ENCODE results near the gene TFCP2. TPM values are rescaled to one million over a fixed set of nuclear protein-coding genes. Genes with fewer than 3 reads are reported as not detected.

The TFCP2 gene
- total RNA-seq, 1 donor from 2014 or later = 20.6 TPM

GRCh38 chr12:51185171-51185717, 12.3 kb upstream of the TFCP2 start:
- Mint-ChIP-seq H3K27ac (ENCODE audit: unreplicated experiment) (no peak overlapping the region), H3K27me3 (ENCODE audit: unreplicated experiment) (peaks cover 4% of the 10 kb centered on the region), H3K4me1 (ENCODE audit: unreplicated experiment) (peaks cover 3% of the 10 kb centered on the region), H3K9me3 (ENCODE audit: unreplicated experiment) (no peaks in the 10 kb centered on the region), H3K36me3 (ENCODE audit: unreplicated experiment) (peaks cover 2% of the 10 kb centered on the region), H3K4me3 (ENCODE audit: unreplicated experiment) (no peak overlapping the region)
- TF ChIP-seq, protein P1, sequence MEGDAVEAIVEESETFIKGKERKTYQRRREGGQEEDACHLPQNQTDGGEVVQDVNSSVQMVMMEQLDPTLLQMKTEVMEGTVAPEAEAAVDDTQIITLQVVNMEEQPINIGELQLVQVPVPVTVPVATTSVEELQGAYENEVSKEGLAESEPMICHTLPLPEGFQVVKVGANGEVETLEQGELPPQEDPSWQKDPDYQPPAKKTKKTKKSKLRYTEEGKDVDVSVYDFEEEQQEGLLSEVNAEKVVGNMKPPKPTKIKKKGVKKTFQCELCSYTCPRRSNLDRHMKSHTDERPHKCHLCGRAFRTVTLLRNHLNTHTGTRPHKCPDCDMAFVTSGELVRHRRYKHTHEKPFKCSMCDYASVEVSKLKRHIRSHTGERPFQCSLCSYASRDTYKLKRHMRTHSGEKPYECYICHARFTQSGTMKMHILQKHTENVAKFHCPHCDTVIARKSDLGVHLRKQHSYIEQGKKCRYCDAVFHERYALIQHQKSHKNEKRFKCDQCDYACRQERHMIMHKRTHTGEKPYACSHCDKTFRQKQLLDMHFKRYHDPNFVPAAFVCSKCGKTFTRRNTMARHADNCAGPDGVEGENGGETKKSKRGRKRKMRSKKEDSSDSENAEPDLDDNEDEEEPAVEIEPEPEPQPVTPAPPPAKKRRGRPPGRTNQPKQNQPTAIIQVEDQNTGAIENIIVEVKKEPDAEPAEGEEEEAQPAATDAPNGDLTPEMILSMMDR (IDR thresholded peaks at IDR 0.05) = no peak
- DNase-seq (ENCODE audit: extremely low spot score, unreplicated experiment) = no peak

GRCh38 chr12:51183816-51184215, 10.9 kb upstream of the TFCP2 start:
- Mint-ChIP-seq H3K27ac (ENCODE audit: unreplicated experiment) (no peak overlapping the region), H3K4me1 (ENCODE audit: unreplicated experiment) (peaks cover 3% of the 10 kb centered on the region), H3K27me3 (ENCODE audit: unreplicated experiment) (peaks cover 4% of the 10 kb centered on the region), H3K36me3 (ENCODE audit: unreplicated experiment) (no peaks in the 10 kb centered on the region), H3K4me3 (ENCODE audit: unreplicated experiment) (no peak overlapping the region), H3K9me3 (ENCODE audit: unreplicated experiment) (no peaks in the 10 kb centered on the region)
- no peak for DNase-seq (ENCODE audit: extremely low spot score, unreplicated experiment)
- TF ChIP-seq, protein P1 (IDR thresholded peaks at IDR 0.05) = no peak

DNA sequence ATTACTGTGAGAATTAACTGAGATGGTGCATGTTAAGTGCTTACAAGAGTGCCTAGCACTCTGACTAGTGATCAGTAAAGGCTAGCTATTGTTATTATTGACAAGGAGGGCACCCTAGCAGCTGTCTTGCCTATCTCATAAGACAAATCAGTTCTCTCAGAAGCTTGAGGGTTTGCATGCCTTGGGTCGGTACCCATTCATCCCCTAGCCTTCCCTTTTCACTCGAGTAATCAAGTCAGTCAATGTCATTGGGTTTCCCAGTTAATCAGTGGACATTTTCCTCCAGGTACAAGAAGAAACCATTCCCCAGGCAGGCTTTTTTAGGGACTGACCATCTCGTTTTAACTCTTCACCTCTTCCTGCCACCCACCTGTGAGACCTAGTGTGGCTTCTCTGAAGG, 10.4 kb upstream of the TFCP2 start:
- TF ChIP-seq, protein P1 (IDR thresholded peaks at IDR 0.05) = no peak
- peaks cover 4% of the 10 kb centered on the region for H3K27me3 Mint-ChIP-seq (ENCODE audit: unreplicated experiment)
- H3K27ac Mint-ChIP-seq (ENCODE audit: unreplicated experiment) = no peak overlapping the region
- no peak for DNase-seq (ENCODE audit: extremely low spot score, unreplicated experiment)
- H3K9me3 Mint-ChIP-seq (ENCODE audit: unreplicated experiment) = no peaks in the 10 kb centered on the region
- no peak overlapping the region for H3K4me3 Mint-ChIP-seq (ENCODE audit: unreplicated experiment)
- H3K36me3 Mint-ChIP-seq (ENCODE audit: unreplicated experiment) = no peaks in the 10 kb centered on the region
- H3K4me1 Mint-ChIP-seq (ENCODE audit: unreplicated experiment) = peaks cover 3% of the 10 kb centered on the region

DNA sequence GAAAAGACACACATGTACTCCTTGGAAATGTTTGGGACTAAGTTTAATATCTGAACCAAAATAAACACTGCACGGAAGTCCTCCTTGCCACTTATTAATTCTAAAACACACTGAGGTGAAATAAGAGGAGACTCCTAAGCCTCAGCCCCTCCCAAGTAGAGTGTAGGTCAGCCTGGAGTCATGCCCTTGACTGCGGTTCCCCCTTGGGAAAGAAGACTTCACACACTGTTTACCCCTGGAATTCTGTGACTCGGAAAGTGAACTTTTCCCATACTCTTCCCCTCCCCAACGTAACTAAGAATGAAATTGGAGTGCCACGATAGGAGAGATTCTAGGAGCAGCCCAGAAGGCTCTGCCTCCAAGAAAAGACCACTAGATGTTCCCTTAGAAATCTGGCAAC, 8.6 kb upstream of the TFCP2 start:
- Mint-ChIP-seq H3K27ac (ENCODE audit: unreplicated experiment) (no peak overlapping the region), H3K4me1 (ENCODE audit: unreplicated experiment) (peaks cover 3% of the 10 kb centered on the region)

GRCh38 chr12:51177897-51178296, 5.0 kb upstream of the TFCP2 start:
- peaks cover 2% of the 10 kb centered on the region for H3K27me3 Mint-ChIP-seq (ENCODE audit: unreplicated experiment)
- no peak for DNase-seq (ENCODE audit: extremely low spot score, unreplicated experiment)
- no peaks in the 10 kb centered on the region for H3K9me3 Mint-ChIP-seq (ENCODE audit: unreplicated experiment)
- H3K27ac Mint-ChIP-seq (ENCODE audit: unreplicated experiment) = no peak overlapping the region
- peaks cover 3% of the 10 kb centered on the region for H3K4me1 Mint-ChIP-seq (ENCODE audit: unreplicated experiment)
- no peak overlapping the region for H3K4me3 Mint-ChIP-seq (ENCODE audit: unreplicated experiment)
- TF ChIP-seq, protein P1 (IDR thresholded peaks at IDR 0.05) = no peak
- H3K36me3 Mint-ChIP-seq (ENCODE audit: unreplicated experiment) = no peaks in the 10 kb centered on the region

More for the DNA sequence above, 8.6 kb upstream of the TFCP2 start:
- no peak for DNase-seq (ENCODE audit: extremely low spot score, unreplicated experiment)
- H3K36me3 Mint-ChIP-seq (ENCODE audit: unreplicated experiment) = no peaks in the 10 kb centered on the region
- TF ChIP-seq, protein P1 (IDR thresholded peaks at IDR 0.05) = no peak
- peaks cover 6% of the 10 kb centered on the region for H3K27me3 Mint-ChIP-seq (ENCODE audit: unreplicated experiment)
- no peaks in the 10 kb centered on the region for H3K9me3 Mint-ChIP-seq (ENCODE audit: unreplicated experiment)
- H3K4me3 Mint-ChIP-seq (ENCODE audit: unreplicated experiment) = no peak overlapping the region

Measured in osteocyte (in vitro differentiated cells).